HEK293T (cell line): ENCODE results near the gene ELMO3.

Experiments
- ARNT ChIP-seq: fragments of 450-650 bp; IDR thresholded peaks from 2 replicates; pipeline ENCODE4 v1.6.1; 2017; ENCODE audit warnings: mild to moderate bottlenecking
- BHLHE40 ChIP-seq: fragments of 450-650 bp; IDR thresholded peaks from 2 replicates; pipeline ENCODE4 v1.6.1; 2016; ENCODE audit warnings: mild to moderate bottlenecking, moderate library complexity, borderline replicate concordance
- FOXA1 ChIP-seq: fragments of 450-650 bp; IDR thresholded peaks from 2 replicates; pipeline ENCODE4 v1.6.1; 2016; ENCODE audit warnings: mild to moderate bottlenecking
- HDGF ChIP-seq: fragments of 450-650 bp; IDR thresholded peaks from 2 replicates; pipeline ENCODE4 v1.6.1; 2017; ENCODE audit warnings: antibody characterized with exemption, borderline replicate concordance
- NFRKB ChIP-seq: fragments of 450-650 bp; IDR thresholded peaks from 2 replicates; pipeline ENCODE4 v1.6.1; 2016; ENCODE audit warnings: mild to moderate bottlenecking, moderate library complexity
- TARDBP ChIP-seq: fragments of 450-650 bp; IDR thresholded peaks from 2 replicates; pipeline ENCODE4 v1.6.1; 2016
- ZNF384 ChIP-seq: fragments of 450-650 bp; IDR thresholded peaks from 2 replicates; pipeline ENCODE4 v1.6.1; 2016

DNA sequence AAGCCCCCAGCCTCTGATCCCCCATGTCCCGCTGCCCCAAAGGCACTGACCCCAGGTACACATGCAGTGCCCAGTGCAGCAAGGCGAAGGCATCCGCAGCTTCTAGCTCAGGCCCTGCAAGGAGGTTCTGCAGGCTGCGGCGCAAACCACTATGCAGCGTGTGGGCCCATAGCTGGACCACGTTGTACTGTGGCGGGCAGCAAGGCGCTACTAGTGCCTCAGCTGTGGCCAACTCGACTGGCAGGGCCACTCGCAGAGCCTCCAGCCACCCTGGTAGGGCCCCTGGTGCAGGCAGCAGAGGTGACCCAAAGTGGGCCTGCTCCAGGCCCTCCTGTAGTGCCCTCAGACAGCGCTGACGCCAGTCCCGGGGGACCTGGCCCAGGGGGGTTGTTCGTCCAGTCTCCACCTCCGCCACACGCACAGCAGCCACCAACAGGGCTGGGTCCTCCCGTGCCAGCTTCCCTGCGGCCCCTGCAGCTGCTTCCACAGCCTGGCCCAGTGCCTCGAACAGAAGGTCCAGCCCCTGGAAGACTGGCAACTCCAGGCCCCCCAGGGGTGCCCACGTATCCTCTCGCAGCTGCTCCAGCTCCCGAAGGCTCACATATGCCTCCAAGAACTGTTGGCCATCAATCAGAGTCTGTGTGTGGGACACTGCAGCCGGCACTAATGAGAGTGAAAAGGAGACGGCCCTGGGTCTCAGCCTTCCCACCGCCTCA, 11.6 kb upstream of the ELMO3 start:
- no peak for TF ChIP-seq ZNF384
- TF ChIP-seq FOXA1, result no peak
- TF ChIP-seq NFRKB, result no peak
- no peak for TF ChIP-seq HDGF
- no peak for TF ChIP-seq ARNT
- no peak for TF ChIP-seq TARDBP
- no peak for TF ChIP-seq BHLHE40
